Skin of body (tissue), 2 donors: ENCODE data around the gene ADAM22. TPM values are rescaled to one million over a fixed set of nuclear protein-coding genes. Genes with fewer than 3 reads are reported as not detected.
"Not testable (repeated sequence)": the region's sequence is repeated elsewhere in the genome, so short reads cannot be mapped to it uniquely, and the experiment has no call there.

Experiments used
- DNase-seq: peaks from one replicate; lab custom pipeline; 2025; lab: John Stamatoyannopoulos, UW
- total RNA-seq: library from RNA; depleted of rRNA; stranded (reverse); fragments of >200 nt; gene quantifications from one replicate; pipeline ENCODE4 v1.2.3, GENCODE V29; 2014

The ADAM22 gene, protein sequence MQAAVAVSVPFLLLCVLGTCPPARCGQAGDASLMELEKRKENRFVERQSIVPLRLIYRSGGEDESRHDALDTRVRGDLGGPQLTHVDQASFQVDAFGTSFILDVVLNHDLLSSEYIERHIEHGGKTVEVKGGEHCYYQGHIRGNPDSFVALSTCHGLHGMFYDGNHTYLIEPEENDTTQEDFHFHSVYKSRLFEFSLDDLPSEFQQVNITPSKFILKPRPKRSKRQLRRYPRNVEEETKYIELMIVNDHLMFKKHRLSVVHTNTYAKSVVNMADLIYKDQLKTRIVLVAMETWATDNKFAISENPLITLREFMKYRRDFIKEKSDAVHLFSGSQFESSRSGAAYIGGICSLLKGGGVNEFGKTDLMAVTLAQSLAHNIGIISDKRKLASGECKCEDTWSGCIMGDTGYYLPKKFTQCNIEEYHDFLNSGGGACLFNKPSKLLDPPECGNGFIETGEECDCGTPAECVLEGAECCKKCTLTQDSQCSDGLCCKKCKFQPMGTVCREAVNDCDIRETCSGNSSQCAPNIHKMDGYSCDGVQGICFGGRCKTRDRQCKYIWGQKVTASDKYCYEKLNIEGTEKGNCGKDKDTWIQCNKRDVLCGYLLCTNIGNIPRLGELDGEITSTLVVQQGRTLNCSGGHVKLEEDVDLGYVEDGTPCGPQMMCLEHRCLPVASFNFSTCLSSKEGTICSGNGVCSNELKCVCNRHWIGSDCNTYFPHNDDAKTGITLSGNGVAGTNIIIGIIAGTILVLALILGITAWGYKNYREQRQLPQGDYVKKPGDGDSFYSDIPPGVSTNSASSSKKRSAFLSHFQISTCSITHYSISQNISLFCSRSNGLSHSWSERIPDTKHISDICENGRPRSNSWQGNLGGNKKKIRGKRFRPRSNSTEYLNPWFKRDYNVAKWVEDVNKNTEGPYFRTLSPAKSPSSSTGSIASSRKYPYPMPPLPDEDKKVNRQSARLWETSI
- total RNA-seq = 18.6 TPM

DNA sequence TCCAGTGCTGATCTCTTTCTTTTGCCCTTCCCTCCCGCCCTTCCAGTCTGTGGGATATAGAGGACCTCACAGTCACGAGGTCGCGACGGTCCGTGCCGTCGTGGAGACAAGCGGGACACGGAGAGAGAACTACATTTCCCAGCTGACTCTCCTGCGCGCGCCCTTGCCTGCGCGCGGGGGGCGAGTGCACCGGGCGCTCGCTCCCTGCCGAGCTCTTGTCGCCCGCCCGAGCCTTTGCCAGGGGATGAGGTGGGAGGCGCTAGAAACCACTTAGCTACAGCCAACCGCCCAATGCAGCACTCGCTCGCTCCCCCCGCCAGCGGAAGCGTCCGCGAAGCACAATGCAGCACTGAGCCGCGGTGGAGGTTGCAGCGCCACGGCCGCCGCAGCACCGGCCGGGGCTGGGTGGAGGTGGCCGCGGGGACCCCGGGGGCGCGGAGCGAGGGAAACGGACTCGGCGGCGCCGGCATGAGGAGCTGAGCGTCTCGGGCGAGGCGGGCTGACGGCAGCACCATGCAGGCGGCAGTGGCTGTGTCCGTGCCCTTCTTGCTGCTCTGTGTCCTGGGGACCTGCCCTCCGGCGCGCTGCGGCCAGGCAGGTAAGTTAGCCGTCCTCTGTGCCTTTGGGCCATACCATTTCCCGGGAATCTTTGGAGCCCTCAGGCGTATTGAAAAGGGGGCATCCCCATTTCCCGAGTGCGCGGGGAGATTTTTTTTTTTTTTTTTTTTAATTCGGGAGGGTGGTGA, at the start of gene ADAM22:
ADAM22 (plus strand) TSS at position 299 of the 746 bp plus-strand sequence; CDS start at position 514, 215 bp downstream.
- peak; percentile 91 for DNase-seq

DNA sequence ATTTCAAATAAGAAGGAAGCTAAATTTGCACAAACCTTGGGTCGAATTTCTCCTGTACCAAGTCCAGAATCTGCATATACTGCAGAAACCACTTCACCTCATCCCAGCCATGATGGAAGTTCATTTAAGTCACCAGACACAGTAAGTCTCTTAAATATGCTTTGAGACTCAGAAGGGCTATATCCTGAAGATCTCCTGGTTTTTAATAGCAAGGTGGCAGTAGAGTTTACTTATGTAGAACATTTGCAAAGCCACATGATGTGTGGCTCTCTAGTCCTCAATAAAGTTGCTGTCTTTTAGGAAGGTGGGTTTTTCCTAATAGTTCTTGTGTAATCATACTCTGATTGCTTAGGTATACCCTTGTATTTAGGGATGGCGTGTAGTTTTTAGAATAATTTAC, 49.0 kb upstream of the ADAM22 start:
- DNase-seq = no peak

DNA sequence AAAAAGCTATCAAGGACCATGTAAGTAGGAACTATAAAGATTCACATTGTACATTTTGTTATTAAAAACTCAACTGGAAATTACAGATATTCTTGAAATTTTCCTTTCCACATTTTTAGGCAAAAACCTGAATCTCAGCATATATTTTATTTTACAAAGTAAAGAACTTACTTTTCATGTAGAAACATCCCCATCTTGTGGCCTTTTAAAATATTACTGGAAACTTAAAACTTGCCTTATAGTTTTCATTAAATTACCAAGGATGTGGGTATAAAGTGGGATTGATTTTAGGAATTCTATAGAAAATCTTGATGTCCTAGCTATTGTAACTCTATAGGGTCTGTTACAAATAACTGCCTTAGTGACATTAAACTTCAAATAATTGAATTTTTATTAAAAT, 47.2 kb upstream of the ADAM22 start:
- no peak for DNase-seq

DNA sequence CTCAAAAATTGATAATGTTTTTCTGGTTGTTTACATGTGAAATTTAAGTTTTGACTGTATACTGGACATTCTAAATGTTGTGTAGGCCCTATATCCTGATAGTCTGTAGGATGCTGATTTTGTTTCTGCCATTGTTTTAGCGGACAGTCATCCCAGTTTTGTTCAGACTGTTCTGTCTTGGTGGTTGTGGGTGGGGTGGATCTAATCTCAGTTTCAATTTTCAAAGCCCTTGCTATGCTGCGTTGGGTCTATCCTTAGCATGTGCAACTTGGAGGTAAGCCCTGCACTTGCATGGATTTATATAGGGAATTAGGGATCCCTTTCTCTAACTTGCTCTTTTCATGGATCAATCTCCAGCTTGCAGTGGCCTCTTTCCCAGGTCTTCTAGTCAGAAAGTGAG, 38.7 kb upstream of the ADAM22 start:
- no peak for DNase-seq

DNA sequence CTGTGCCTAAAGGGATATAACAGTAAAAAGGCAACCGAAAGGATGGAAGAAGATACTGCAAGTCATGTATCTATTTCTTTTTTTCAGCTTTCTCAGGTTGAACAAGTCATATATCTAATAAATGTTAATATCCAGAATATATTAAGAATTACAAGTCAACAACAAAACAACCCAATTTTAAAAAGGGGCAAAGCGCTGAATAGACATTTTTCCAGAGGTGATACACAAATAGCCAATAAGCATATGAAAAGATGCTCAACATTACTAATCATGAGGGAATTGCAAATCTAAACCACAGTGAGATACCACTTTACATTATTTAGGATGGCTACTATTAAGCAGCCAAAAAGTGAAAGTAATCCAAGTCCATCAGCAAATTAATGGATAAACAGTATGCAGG, 34.8 kb upstream of the ADAM22 start:
- no peak for DNase-seq

DNA sequence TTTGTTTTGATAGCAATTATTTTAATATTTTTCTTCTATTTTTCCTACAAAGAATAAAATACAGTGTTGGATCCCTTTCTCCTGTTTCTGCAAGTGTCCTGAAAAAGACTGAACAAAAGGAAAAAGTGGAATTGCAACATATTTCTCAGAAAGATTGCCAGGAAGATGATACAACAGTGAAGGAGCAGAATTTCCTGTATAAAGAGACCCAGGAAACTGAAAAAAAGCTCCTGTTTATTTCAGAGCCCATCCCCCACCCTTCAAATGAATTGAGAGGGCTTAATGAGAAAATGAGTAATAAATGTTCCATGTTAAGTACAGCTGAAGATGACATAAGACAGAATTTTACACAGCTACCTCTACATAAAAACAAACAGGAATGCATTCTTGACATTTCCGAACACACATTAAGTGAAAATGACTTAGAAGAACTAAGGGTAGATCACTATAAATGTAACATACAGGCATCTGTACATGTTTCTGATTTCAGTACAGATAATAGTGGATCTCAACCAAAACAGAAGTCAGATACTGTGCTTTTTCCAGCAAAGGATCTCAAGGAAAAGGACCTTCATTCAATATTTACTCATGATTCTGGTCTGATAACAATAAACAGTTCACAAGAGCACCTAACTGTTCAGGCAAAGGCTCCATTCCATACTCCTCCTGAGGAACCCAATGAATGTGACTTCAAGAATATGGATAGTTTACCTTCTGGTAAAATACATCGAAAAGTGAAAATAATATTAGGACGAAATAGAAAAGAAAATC, 26.7 kb upstream of the ADAM22 start:
- not testable (repeated sequence) for DNase-seq

DNA sequence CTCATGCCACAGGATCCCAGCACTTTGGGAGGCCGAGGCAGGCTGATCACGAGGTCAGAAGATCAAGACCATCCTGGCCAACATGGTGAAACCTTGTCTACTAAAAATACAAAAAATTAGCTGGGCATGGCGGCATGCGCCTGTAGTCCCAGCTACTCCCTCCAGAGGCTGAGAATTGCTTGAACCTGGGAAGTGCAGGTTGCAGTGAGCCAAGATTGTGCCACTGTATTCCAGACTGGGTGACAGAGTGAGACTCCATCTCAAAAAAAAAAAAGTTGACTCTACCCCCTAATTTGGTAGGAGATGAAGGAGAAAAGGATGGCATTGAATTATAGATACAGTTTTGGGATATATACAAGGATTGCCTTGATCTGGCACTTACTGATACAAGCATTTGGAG, 25.2 kb upstream of the ADAM22 start:
- not testable (repeated sequence) for DNase-seq

DNA sequence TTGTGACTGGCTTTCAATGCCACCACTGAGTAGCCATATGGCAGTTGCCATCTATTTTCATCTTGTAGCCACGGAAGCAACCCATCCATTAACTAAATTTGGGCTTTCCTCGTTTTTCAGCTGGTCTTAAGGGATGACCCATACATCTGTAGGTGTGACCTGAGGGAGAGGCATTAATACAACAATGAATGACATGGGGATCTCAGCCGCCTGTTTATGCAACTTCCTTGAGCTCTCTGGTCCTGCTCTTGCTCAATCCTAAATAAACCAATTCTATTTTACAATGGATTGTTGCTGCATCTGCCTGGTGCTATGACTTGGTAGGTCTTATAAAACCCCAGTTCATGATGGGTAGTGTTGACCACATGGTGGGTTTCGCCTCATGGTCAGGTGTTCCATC, 21.9 kb upstream of the ADAM22 start:
- no peak for DNase-seq

DNA sequence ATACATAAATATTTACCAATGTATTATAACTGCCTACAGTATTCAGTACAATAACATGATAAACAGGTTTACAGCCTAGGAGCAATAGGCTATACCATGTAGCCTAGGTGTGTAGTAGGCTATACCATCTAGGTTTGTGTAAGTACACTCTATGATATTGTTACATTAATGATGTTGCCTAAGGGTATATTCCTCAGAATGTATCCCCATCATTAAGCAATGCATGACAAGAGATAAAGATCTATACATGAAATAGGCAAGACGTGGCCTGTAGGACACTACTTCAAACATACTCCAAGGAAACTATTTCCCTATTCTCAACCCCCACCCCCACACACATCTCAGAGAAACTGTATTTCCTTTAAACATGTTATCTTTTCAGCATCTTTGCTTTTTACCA, 15.3 kb upstream of the ADAM22 start:
- no peak for DNase-seq

DNA sequence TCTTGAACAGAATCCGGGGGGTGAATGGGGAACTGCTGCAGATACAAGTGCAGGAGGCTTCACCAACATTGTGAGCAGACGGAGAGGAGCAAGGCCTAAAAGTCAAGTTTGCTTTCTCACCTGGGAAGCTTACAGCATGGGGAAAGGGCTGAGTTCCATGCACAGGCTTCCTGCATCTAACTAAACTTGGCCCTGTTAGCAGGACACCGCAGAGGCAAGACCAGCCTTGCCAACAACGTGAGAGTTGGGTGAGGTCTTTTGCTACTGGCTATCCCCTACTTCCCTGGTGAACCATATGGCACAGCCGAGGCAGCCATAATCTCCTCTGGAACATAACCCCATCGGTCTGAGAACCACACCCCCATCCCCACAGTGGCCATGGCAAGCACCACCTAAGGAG, 14.2 kb upstream of the ADAM22 start:
- no peak for DNase-seq

DNA sequence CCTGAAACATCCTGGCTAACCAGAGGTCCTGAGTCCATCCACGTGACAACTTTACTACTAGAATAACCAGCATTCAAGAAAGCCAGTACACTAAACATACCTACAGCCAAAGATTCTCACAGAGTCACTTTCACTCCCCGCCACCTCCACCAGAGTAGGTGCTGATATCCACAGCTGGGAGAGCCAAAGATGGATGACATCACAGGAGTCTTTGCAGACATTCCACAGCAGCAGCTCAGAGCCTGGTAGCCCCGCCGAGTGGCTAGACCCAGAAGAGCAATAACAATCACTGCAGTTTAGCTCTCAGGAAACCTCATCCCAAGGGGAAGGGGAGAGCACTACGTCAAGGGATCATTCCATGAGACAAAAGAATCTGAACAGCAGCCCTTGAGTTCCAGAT, 13.5 kb upstream of the ADAM22 start:
- no peak for DNase-seq

DNA sequence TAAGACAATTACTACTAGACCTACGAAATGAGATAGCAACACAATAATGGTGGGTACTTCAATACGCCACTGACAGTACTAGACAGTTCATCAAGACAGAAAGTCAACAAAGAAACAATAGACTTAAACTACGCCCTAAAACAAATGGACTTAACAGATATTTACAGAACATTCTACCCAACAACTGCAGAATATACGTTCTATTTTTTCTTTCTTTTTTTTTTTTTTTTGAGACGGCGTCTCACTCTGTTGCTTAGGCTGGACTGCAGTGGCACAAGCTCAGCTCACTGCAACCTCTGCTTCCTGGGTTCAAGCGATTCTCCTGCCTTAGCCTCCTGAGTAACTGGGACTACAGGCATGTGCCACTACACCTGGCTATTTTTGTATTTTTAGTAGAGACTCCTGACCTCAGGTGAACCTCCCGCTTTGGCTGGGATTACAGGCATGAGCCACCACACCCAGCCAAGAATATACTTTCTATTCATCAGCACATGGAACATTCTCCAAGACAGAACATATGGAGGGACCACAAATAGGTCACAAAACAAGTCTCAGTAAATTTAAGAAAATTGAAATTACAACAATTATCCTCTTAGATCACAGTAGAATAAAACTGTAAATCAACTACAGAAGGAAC, 11.2 kb upstream of the ADAM22 start:
- not testable (repeated sequence) for DNase-seq

DNA sequence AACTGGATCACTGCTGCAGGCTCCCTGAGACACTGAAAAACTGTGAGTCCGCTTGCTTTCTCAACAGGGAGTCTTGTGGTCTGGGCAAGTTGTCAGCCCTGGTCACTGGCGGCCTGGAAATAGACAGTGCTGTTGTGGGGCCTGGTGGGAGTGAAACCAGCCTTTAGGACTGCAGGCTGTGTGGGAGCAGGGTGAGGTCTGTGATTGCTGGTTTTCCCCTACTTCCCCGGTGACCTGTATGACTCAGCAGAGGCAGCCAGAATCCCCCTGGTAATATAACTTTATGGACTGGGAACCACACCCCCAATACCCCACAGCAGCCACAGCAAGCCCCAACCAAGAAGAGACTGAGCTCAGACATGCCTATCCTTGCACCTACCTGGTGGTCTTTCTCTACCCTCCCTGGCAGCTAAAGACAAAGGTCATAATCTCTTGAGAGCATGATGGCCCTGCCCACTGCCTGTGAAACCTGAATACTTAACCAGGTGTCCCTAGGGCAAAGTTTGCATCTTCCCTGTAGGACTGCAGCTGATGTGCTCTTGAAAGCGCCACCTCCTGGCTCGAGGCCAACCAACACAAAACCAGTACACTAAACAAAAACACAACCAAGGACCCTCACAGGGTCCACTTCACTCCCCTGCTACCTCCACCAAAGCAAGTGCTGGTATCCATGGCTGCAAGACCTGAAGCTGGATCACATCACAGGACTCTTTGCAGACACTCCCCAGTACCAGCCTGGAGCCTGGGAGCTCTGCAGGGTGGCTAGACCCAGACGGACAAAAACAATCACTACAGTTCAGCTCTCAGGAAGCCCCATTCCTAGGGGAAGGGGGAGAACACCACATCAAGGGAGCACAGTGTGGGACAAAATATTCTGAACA, 7.2 kb upstream of the ADAM22 start:
- no peak for DNase-seq

DNA sequence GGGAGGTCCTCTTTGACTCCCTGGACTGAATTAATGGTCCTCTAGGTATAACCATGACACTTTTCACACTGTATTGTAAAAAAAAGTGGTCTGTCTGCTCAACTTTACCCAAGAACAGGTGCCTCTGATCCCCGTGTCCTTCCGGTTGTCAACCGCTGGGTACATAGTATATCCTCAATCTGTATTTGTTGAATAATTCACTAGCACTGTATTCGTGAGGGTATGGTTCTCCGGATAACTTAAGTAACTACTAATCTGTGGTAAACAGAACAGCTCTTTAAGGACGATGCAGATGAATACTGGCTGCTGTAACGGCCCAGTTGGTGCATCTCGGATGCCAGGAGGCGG, 472 bp upstream of the ADAM22 start:
- no peak for DNase-seq

DNA sequence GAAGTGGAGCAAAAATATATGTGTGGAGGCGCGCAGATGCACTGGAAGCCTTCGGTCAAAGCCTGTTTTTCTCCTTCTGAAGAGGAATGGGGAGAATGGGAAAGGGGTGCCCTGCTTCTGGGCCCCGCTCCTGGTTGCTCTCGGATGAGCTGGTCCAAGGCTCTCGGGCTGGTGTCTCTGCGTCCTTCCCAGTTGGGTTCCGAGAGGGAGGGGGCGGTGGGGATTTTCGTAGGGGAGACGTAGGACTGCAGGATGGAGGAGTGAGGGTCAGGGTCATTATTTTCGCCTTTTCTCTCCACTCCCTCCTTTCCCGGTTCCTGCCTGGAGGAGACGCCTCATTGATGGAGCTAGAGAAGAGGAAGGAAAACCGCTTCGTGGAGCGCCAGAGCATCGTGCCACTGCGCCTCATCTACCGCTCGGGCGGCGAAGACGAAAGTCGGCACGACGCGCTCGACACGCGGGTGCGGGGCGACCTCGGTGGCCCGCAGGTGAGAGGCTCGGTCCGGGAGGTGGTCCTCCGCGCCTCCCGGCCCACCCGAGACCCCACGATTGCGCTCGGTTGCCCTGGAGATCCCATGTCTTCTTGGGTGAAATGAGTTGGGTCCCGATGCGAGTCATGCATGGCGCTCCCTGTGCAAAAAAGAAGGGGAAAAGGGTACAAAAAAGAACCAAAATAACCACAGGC, 790 bp downstream of the ADAM22 start:
- peak; percentile 8 for DNase-seq

DNA sequence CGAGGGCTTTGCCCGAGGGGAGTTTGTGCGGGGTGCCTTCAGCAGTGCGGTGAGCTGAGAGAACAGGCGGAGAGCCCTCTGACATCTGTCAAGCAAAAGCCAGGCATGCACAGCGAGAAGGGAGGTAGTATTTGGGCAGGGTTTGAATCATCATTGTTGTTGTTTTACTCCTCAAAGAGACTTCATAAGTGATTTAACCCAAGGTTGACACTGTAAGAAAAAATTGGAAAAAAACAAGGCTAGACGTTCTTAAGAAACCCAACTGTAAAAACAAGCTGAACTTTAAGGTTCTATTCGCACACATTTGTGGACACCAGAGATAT, 1.3 kb downstream of the ADAM22 start:
- no peak for DNase-seq

DNA sequence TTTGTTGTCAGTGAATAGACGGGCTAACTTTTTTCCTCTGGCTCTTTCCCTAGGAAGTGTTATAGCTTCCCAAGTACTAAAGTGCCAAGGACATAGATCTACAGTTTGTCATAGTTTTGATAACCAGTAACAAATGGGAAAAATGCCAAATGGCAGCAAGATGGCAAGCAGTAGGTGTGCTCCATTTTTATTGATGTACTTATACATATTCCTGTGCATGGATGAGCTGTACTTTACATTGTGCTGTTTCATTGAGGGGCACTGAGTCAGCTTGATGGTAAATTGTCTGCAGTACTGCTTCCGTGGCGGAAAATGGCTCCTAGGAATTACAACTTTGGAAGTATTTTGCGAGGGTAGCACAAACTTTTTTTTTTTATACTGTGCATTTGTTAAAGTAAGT, 7.1 kb downstream of the ADAM22 start:
- no peak for DNase-seq

DNA sequence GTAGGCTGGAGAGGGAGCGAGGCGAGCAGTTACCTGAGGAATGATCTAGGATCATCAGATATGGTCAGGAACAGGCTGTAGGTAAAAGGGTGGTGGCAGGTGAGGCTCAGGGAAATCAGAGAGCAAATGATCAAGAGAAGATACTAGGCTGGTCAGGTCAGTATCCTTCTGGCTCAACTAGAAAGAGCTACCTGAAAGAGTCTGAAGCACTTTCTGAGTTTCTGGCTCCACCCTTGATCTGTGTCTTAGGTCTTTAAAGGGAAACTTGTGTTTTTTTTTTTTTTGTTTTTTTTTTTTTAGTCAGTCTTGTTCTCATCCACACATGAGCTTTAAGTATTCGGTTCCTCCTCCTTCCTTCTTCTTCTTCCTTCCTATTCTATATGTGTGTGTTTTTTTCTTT, 10.5 kb downstream of the ADAM22 start:
- DNase-seq = no peak

DNA sequence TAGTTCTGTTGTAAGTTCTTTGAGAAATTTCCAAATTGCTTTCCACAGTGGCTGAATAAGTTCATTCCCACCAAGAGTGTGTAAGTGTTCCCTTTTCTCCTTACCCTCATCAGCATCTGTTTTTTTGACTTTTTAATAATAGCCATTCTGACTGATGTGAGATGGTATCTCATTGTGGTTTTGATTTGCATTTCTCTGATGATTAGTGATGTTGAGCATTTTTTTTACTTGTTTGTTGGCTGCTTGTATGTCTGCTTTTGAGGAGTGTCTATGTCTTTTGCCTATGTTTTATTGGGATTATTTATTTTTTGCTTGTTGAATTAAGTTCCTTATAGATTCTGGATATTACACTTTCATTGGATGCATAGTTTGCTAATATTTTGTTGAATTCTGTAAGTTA, 11.9 kb downstream of the ADAM22 start:
- DNase-seq = not testable (repeated sequence)
